Astrocyte of the hippocampus (primary cell): ENCODE results near the gene CEP55.
"Not testable (repeated sequence)": the region's sequence is repeated elsewhere in the genome, so short reads cannot be mapped to it uniquely, and the experiment has no call there.

Experiments
- DNase-seq: peaks from one replicate; pipeline ENCODE4 v3.0.0; 2011; ENCODE audit warnings: low read depth, low spot score

CEP55 gene

DNA sequence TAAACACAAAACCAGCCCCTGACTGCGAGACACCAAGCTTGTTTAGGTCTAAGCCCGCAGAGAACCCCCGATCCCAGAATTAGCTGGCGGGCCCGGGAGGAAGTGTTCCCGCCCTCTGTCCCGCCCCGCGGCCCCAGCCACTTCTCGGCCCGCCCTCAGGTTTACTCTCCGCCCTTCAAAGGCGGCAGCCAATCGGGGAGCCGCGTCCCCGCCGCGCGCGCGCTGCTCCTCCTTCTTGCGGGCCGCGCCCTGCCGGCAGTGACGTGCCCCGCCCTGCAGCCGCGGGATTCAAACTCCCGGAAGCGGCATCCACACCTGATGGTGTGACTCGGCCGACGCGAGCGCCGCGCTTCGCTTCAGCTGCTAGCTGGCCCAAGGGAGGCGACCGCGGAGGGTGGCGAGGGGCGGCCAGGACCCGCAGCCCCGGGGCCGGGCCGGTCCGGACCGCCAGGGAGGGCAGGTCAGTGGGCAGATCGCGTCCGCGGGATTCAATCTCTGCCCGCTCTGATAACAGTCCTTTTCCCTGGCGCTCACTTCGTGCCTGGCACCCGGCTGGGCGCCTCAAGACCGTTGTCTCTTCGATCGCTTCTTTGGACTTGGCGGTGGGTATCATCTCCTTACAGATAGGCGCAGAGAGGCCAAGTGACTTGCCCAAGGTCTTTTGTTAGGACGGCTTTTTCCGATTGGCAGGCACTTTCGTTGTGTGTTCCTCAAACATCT lies at the start of gene CEP55:
Gene CEP55, plus strand, starts transcription at position 291 of the 720 bp plus-strand sequence. CDS start 3,440 bp downstream, outside the sequence.
- DNase-seq = peak; percentile 98

GRCh38 chr10:93447019-93447418 lies 49.4 kb upstream of the CEP55 start:
- DNase-seq = no peak

DNA sequence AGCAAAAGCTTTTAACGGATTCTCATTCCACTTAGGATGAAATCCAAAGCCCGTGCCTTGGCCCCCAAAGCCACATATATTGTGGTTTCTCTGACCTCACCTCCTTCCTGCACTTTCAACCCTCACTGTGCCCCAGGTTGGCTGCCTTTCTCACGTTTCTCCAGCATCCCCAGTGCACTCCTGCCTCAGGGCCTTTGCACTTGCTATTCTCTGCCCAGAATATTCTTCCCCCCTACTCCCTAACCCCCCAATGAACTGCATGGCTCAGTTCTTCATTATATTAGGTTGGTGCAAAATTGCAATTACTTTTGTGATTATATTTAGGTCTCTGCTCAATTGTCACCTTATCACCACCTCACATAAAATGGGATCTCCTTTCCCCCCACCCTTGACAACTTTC lies 48.4 kb upstream of the CEP55 start:
- DNase-seq = no peak

GRCh38 chr10:93451244-93451947 lies 45.0 kb upstream of the CEP55 start:
- no peak for DNase-seq

DNA sequence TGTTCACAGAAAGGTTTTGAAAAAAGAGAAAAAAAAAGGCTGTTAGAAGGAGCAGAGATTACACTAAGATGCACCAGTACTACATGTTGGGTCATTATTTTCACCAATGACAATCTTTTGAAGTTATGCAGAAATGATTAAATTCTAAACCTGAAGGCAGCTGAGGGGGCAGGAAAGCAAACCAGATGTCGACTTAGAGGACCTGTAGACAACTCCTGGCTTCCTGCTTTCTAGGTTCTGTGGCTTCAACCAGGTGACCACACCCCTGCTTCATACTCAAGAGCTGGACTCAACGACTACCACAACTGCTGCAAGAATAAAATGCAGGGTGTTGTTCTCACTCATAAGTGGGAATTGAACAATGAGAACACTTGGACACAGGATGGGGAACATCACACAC lies 44.3 kb upstream of the CEP55 start:
- DNase-seq = no peak

GRCh38 chr10:93454146-93454545 lies 42.3 kb upstream of the CEP55 start:
- no peak for DNase-seq

DNA sequence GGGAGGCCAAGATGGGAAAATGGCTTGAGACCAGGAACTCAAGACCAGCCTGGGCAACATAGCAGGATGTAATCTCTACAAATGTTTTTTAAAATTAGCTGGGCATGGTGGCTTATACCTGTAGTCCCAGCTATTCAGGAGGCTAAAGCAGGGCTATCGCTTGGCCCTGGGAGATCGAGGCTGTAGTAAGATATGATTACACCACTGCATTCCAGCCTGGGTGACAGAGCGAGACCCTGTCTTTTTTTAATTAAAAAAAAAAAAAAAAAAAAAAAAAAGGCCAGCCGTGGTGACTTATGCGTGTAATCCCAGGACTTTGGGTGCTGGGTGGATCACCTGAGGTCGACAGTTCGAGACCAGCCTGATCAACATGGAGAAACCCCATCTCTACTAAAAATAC lies 41.7 kb upstream of the CEP55 start:
- DNase-seq = no peak

DNA sequence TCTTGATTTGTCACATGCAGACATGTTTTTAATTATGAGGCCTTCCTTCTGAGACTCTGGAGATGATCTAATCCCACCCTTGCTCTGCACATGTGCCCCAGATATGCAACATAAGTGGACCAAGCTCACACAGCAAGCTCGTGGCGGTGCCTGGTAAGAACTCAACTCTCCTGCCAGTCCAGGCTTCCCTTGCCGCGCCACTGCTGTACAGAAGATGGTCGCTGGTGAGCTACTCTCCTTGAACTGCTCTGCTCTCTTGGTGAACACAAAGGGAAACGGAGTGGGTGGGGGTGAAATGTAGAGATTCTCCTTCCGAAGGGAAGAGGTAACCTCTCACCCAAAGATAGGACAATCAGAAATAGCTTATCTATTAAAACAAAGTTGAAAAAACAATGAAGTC lies 39.9 kb upstream of the CEP55 start:
- no peak for DNase-seq

DNA sequence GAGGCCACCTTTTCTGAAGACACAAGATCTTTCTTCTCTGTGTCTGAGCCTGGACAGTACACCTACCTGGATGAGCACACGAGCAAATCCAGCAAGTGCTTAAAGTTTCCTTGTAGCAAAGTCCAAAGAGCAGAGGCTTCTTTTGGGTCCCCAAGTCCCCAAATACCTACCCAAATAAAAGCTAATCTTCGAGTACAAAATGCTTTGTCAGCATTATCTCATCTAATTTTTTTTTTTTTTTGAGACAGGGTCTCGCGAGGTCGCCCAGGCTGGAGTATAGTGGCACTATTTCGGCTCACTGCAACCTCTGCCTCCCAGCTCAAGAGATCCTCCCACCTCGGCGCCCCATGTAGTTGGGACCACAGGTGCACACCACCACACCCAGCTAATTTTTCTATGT lies 38.9 kb upstream of the CEP55 start:
- no peak for DNase-seq

GRCh38 chr10:93458821-93459257 lies 37.6 kb upstream of the CEP55 start:
- peak; percentile 100 for DNase-seq

DNA sequence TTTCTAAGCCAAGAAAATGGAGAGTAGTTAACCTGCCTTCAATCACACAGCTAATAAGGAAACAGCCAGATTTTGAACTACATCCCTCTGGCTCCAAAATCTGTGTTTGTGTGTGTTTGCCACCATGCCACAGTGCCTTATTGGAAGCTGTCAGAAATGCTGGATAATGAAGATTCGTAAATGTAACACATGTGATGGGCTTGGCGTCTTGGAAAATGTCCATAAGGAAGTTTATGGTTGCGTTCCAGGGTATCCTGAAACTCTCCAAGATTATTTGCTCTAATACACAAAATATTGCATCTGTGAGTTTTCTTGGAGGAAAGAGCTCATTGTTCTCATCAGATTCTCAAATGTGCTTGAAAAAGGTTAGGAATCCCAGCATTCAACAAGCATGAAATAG lies 36.9 kb upstream of the CEP55 start:
- no peak for DNase-seq

GRCh38 chr10:93461109-93461806 lies 35.2 kb upstream of the CEP55 start:
- DNase-seq = peak; percentile 80

GRCh38 chr10:93461807-93462178 lies 34.6 kb upstream of the CEP55 start:
- peak; percentile 73 for DNase-seq

DNA sequence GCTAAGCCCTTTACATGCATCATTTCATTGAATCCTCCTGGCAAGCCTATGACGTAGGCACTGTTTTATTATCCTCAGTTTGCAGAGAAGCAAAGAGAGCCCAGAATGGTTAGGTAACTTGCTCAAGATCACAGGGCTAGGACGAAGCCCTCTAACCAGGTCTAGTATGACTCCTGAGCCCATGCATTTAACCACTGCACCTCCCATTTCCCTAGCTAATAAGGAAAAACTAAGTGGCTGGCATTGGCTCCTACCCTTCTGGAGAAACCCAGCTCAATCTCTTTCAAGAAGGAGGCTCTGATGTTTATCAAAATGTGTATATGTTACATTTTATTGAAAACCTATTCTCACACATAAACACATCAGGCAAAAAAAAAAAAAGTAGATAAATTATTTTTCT lies 34.0 kb upstream of the CEP55 start:
- no peak for DNase-seq

DNA sequence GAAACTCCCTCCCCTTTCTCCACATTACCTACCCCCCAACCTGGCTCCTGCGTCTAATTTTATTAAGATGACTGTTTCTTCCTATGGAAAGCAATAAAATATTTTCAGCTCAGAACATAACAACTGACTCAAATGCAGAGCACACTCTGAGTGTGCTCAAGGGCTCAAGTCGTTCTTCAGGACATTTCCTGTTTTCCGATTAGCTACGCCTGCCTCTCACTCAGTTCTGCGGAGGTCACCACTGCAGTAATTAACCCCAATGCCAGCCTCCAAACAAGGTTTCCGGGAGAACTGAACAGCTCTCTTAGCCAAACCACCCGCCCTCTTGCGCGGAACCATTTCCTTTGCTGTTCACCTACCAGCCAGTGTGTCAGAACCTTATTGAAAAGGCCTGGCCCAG lies 33.5 kb upstream of the CEP55 start:
- no peak for DNase-seq

- DNase-seq = peak; percentile 55
Measured at GRCh38 chr10:93463723-93464476, 32.5 kb upstream of the CEP55 start.

- DNase-seq = no peak
Measured at GRCh38 chr10:93464776-93465388, 31.5 kb upstream of the CEP55 start.

DNA sequence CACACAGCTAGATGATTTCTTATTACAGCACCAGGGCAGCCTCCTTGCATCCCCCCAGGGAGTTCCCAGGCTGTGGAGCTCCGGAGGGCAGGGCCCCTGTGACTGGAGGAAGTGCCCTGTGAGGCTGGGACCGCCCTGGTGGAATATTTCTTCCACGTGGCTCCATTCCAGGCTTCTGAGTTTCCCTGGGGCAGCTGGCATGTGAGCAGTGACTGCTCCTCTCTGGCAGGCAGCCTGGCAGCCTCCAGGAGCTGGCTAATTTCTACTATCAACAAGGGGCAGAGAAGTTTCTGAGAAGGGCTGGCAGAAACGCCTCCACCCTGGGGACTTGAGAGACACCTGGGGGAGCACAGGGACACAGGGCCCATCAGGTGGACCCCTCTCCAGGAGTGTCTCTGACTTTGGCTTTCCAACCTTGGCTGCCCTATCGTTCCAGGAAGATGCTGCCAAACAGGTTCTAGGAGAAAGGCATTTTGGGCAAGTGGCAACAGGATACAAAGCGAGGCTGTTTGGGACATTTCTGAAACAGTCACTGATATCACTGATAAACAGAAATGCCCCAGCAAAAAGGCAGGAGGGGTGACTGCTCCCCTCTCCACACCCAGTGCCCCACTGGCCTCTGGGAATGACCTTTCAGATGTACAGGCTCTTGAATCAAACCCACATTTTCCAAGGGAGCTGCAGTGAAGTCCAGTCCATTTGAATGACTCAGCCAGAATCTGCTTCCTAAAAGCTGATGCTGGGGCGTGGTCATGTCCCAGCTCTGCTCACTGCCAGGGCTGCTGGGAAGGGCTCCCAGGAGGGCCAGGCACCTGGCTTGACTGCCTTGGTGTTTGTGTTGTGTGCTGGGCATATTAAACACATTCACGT lies 30.4 kb upstream of the CEP55 start:
- DNase-seq = peak; percentile 97

DNA sequence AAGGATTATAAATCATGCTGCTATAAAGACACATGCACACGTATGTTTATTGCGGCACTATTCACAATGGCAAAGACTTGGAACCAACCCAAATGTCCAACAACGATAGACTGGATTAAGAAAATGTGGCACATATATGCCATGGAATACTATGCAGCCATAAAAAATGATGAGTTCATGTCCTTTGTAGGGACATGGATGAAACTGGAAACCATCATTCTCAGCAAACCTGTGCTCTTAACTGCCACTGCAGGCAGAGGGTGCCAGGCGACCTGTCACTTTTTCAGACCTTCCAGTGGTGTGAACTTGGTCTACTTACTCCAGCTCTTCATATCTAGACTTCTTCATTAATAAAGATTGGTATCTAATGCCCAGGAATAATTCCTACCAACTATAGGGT lies 28.8 kb upstream of the CEP55 start:
- DNase-seq = not testable (repeated sequence)

- DNase-seq = peak; percentile 92
Measured at GRCh38 chr10:93468461-93469213, 27.8 kb upstream of the CEP55 start.
